Activated CD4-positive, alpha-beta T cell treated with anti-CD3 and anti-CD28 coated beads, Interleukin-2, Interleukin-6, amounts not matched to agents 100 ng/mL and 50 ng/mL, durations not matched to agents 16 hours and 8 hours (primary cell): Measurements from ENCODE around the gene CARD6.
"Not testable (repeated sequence)": the region's sequence is repeated elsewhere in the genome, so short reads cannot be mapped to it uniquely, and the experiment has no call there.

Experiments
- DNase-seq: peaks from one replicate; pipeline ENCODE4 v3.0.0-alpha.2; 2020

The CARD6 gene

DNA sequence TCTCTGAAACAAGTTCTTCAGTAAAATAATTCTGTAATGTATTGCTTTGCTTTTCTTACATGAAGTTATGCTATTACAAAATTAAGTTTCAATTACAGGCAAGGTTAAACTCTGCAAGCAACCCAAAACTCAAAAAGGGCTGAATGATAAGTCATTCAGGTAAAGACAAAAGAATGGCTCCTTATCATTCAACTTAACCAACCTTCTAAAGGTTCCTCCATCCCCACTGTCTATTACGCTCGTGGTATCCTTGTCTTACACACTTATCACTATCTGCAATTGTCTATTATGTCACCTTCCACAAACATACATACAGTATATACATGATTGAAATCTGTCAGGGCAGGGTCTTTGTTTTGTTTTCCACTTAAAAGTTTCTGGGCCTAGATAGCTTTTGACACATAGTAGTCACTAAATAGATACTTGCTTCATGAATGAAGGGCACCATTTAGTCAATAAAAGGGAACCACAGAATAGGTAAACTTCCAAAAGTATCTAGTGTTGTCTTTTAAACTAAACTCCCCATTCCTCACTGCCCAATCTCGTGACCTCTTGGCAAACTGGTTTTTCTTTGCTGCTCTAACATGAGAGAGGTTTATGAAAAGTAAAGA, 13.0 kb upstream of the CARD6 start:
- DNase-seq: no peak

DNA sequence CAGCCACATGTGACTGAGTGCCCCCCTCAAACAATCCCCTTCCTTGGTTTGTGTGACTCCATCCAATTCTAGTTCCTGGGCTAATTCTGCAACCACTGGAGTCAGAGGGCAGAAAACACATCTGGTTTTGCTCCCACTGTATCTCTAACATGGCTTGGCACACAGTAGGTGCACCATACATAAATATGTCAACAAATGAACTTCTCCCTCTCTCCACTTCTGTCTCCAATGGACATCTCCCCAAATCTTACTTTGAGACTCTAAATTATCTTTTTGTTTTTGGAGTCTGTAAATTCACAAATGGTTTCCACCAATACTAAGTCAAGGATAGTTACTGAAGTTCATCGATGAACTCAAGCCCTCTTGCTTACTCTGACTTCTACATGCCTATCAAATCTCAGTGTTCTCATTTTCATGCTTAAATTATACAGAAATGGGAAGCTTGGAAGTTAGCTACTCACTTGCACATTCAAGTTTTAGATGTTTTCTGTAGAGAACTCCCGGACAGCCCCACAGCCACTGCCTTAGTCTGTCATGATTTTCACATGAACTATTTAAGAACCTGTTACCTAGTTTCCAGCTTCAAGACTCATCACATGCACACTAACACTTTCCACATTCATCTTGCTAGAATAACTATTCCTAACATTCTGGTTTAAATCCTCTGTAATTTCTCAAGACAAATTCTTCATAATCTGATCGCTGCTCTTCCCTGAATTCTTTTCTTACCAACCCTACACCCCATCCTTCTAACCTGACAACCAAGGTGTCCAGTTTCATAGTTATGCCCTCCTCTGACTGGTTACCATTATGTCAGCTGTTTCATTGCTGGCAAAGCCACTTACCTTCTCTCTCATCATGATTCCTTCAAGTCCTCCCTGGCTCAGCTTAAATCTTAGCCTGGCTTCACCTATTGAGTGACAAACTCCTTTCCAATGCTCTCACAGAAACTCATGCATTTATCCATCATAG, 12.2 kb upstream of the CARD6 start:
- no peak for DNase-seq

GRCh38 chr5:40829748-40830533, 11.2 kb upstream of the CARD6 start:
- DNase-seq: no peak

DNA sequence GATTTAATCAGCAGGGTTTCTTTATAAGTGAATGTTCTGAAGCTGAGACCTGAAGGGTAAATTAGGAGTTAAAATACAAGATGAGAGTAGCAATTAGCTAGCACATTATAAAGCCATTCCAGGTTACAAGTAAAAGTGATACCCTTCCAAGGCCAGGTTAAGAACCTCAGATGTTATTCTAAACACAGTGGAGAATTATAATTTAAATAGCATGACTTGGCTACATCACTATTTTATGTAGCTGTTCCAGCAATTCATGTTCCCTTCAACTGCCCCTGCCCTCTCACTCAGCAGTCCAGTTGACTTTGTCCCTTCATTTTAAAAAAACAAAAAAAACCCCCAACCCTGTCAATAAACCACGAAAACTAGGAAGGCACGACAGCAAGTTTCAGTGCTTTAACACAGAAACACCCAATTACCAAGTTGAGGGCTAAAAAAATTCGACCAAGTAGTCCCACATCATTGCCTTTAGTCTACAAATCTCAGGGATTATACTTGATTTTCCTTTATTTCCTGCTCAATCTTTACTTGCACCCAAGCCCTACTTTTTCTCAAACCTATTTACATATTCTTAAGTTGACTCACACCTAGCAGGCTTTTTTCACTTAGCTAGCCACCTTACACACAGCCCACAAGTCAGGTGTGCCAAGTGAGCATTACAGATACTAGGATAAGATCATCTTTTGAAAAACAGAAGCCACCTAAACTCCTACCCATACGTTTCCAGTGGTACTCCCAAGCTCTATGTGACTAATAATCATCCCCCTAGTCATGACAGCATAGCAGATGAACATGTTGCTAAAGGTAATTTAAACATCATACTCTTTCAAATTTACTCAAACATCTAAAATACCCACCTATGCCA, 9.6 kb upstream of the CARD6 start:
- peak; percentile 59 for DNase-seq

- no peak for DNase-seq
Observed at GRCh38 chr5:40832345-40832744, 8.8 kb upstream of the CARD6 start.

GRCh38 chr5:40833712-40834229, 7.4 kb upstream of the CARD6 start:
- no peak for DNase-seq

DNA sequence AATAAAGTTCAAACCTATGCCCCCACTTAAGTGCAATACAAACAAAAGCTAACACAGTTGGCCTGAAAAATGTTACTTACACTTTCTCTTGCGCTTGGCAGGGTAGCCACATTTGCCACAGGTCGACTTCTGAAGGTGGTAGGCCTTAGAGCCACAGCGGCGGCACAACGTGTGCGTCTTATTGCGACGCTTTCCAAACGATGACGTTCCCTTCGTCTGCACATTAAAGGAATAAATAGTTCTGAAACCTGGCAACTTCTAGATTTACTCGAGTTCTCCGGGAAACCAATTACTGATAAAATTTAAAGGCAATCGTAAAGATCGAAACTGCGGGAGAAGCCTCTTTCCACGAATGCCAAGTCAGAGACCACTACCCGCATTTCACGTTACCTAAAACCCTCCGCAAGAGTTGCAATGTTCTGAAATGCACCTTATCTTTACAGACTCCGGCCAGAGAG, 6.7 kb upstream of the CARD6 start:
- DNase-seq: peak; percentile 45

- DNase-seq: peak; percentile 97
Observed at GRCh38 chr5:40834849-40835787, 6.0 kb upstream of the CARD6 start, which contains the start of gene RPL37. TSS of gene RPL37 (minus strand) at chr5:40835222. CDS start at chr5:40835185, 37 bp downstream.

DNA sequence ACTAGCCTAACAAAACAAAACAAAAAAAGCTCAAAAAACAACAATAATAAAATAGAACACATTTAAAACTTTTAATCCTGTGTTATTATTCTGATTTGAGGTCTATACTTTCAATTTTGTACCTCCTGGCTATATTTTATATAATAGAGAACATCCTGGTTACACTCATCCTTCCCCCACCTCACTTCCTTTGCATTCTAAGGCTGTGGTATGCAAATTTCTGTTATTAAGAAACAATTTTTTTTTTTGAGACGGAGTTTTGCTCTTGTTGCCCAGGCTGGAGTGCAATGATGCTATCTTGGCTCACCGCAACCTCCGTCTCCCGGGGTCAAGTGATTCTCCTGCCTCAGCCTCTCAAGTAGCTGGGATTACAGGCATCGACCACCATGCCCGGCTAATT, 3.1 kb upstream of the CARD6 start:
- DNase-seq: no peak

DNA sequence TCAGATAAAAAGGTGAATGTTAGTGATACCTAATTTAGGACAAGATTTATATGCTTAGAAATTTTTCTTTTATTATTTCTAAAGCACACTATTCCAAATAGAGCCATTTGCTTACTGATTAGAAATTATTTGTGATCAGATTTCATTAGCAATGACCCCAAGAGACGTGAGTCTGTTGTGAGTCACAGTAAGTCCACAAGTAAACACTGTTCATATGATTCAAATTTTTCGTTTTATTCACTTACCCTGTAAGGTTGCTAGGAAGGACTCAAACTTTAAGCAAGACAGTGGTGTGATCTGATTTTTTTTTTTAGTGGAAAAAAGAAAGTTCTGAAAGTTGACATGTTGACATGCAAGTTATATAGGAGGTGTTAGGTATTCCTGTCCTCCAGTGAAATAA, 1.2 kb downstream of the CARD6 start:
- no peak for DNase-seq

DNA sequence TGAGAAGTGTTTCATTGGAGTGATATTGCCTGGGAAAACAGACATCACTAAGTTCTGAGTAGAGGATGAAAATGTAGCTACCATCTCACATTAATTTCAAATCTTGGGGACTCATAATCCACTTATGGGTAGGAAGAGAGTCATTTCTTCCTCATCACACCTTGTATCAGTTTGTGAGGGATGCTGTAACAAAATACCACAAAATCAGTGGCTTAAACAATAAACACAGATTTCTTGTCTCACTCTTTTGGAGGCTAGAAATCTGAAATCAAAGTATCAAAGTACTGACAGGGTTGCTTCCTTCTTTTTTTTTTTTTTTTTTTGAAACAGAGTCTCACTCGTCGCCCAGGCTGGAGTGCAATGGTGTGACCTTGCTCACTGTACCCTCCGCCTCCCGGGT, 3.4 kb downstream of the CARD6 start:
- DNase-seq: no peak

DNA sequence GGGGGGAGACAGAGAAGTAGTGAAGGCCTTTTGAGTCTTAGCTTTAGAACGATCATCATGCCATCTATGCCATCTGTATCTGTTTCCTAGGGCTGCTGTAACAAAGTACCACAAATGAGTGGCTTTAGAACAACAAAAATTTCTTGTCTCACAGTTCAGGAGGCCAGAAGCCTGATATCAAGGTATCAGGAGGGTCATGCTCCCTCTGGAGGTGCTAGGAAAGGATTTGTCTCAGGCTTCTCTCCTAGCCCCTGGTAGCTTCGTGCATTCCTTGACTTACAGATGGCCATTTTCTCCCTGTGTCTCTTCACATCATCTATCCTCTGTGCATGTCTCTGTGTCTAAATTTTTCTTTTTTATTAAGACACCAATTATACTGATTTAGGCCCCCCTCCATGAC, 5.2 kb downstream of the CARD6 start:
- no peak for DNase-seq

- no peak for DNase-seq
Observed at GRCh38 chr5:40847525-40847924, 6.4 kb downstream of the CARD6 start.

- no peak for DNase-seq
Observed at GRCh38 chr5:40853632-40854192, 12.5 kb downstream of the CARD6 start.

DNA sequence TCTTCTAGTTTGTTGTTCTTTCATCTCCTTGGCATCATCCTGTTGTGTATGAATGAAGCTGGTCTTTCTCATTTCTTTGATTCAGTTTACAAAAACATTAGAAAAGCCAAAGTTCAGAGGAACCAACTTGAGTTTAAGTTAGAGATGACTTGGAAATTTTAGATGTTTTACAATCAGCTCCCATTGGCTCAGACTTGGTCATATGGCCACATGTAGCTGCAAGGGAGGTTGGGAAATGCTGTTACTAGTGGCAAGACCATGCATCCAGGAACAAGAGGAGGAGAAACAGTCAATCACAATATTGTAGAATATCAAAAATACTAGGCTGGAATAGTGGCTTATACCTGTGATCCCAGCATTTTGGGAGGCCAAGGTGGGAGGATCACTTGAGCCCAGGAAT, 19.5 kb downstream of the CARD6 start:
- DNase-seq: no peak

GRCh38 chr5:40865004-40865403, 23.8 kb downstream of the CARD6 start:
- DNase-seq: not testable (repeated sequence)

DNA sequence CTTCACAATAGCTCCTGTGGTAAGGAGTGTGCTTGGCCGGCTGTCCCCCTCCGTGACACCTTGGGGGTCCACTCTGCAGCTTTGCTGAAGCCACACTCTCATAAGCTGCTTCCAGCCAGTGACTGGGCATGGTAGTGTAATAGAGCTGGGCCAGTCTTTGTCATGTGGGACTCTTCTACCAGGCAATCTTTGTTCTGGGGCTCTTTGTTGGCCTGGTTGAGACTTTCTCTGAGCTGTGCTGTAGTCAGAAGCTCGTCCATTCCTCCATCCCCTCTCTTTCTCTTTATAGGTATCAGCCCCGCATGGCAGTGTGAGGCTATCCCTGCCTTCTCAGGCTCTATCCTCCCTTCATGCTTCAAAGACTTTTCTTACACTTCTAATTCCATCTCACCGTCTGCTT, 25.7 kb downstream of the CARD6 start:
- no peak for DNase-seq

GRCh38 chr5:40869384-40869783, 28.2 kb downstream of the CARD6 start:
- no peak for DNase-seq

DNA sequence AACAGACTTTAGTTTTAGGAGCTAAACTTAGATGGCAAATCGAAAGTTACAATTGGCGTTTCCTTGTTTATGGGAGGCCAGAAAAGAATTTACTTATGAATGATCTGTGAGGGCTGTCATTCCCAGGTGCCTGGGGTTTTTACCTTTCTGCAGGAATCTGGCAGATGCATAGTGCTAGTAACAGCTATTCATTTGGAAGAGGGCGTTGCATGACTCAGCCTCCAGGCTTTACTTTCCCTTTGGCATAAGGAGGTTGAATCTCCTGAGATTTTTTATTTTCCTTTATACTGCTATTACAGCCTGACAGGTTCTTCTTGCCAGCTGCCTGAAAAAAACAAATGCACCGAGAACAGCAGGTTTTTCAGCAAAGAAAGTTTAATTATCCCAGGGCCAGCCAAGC, 30.0 kb downstream of the CARD6 start:
- DNase-seq: no peak

GRCh38 chr5:40872253-40872652, 31.1 kb downstream of the CARD6 start:
- not testable (repeated sequence) for DNase-seq
